Measurements from ENCODE around the gene DIPK1A. TPM values are rescaled to one million over a fixed set of nuclear protein-coding genes. Genes with fewer than 3 reads are reported as not detected.

DIPK1A gene
- total RNA-seq, 1 experiment from 2014 or later = 4.8 TPM

DNA sequence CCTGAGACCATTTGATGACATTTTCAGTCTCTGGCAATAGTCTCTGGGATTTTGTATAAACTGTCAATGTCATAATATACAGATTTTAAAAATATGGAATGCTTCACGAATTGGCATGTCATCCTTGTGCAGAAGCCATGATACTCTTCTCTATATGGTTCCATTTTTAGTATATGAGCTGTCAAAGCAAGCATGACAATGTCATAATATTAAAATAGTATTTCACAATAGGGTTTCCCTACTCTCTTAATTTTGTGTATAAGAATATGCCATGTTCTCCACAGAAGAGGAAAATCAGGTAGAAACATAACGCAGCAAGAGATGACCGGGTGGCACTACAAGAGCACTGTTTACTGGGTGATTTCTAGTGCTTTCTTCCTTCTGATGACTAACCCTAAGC, 8.3 kb upstream of the DIPK1A start:
- H3K4me3 Mint-ChIP-seq = no peak overlapping the region
- ATAC-seq = no peak
- peaks cover 24% of the 10 kb centered on the region for H3K4me1 Mint-ChIP-seq
- H3K27ac Mint-ChIP-seq = no peak overlapping the region
- no peaks in the 10 kb centered on the region for H3K9me3 Mint-ChIP-seq
- CTCF ChIA-PET = interaction anchor here (3.6 kb wide), 1 partner anchor 25 kb away, joined by 16 read pairs; no protein-coding TSS in a partner anchor
- DNase-seq (ENCODE audit: low spot score) = no peak
- peaks cover 43% of the 10 kb centered on the region for H3K27me3 Mint-ChIP-seq (ENCODE audit: low read depth)
- no peak for TF ChIP-seq NR2C2 (CRISPR knock-in tag; IDR thresholded peaks at IDR 0.05)
- TF ChIP-seq, protein P1, sequence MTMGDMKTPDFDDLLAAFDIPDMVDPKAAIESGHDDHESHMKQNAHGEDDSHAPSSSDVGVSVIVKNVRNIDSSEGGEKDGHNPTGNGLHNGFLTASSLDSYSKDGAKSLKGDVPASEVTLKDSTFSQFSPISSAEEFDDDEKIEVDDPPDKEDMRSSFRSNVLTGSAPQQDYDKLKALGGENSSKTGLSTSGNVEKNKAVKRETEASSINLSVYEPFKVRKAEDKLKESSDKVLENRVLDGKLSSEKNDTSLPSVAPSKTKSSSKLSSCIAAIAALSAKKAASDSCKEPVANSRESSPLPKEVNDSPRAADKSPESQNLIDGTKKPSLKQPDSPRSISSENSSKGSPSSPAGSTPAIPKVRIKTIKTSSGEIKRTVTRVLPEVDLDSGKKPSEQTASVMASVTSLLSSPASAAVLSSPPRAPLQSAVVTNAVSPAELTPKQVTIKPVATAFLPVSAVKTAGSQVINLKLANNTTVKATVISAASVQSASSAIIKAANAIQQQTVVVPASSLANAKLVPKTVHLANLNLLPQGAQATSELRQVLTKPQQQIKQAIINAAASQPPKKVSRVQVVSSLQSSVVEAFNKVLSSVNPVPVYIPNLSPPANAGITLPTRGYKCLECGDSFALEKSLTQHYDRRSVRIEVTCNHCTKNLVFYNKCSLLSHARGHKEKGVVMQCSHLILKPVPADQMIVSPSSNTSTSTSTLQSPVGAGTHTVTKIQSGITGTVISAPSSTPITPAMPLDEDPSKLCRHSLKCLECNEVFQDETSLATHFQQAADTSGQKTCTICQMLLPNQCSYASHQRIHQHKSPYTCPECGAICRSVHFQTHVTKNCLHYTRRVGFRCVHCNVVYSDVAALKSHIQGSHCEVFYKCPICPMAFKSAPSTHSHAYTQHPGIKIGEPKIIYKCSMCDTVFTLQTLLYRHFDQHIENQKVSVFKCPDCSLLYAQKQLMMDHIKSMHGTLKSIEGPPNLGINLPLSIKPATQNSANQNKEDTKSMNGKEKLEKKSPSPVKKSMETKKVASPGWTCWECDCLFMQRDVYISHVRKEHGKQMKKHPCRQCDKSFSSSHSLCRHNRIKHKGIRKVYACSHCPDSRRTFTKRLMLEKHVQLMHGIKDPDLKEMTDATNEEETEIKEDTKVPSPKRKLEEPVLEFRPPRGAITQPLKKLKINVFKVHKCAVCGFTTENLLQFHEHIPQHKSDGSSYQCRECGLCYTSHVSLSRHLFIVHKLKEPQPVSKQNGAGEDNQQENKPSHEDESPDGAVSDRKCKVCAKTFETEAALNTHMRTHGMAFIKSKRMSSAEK (CRISPR knock-in tag; IDR thresholded peaks at IDR 0.05; ENCODE audit: borderline replicate concordance) = no peak
- TF ChIP-seq, protein P2, sequence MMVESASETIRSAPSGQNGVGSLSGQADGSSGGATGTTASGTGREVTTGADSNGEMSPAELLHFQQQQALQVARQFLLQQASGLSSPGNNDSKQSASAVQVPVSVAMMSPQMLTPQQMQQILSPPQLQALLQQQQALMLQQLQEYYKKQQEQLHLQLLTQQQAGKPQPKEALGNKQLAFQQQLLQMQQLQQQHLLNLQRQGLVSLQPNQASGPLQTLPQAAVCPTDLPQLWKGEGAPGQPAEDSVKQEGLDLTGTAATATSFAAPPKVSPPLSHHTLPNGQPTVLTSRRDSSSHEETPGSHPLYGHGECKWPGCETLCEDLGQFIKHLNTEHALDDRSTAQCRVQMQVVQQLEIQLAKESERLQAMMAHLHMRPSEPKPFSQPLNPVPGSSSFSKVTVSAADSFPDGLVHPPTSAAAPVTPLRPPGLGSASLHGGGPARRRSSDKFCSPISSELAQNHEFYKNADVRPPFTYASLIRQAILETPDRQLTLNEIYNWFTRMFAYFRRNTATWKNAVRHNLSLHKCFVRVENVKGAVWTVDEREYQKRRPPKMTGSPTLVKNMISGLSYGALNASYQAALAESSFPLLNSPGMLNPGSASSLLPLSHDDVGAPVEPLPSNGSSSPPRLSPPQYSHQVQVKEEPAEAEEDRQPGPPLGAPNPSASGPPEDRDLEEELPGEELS (CRISPR knock-in tag; IDR thresholded peaks at IDR 0.05) = no peak
- POLR2A ChIA-PET = no interaction called here
- H3K36me3 Mint-ChIP-seq = no peaks in the 10 kb centered on the region

DNA sequence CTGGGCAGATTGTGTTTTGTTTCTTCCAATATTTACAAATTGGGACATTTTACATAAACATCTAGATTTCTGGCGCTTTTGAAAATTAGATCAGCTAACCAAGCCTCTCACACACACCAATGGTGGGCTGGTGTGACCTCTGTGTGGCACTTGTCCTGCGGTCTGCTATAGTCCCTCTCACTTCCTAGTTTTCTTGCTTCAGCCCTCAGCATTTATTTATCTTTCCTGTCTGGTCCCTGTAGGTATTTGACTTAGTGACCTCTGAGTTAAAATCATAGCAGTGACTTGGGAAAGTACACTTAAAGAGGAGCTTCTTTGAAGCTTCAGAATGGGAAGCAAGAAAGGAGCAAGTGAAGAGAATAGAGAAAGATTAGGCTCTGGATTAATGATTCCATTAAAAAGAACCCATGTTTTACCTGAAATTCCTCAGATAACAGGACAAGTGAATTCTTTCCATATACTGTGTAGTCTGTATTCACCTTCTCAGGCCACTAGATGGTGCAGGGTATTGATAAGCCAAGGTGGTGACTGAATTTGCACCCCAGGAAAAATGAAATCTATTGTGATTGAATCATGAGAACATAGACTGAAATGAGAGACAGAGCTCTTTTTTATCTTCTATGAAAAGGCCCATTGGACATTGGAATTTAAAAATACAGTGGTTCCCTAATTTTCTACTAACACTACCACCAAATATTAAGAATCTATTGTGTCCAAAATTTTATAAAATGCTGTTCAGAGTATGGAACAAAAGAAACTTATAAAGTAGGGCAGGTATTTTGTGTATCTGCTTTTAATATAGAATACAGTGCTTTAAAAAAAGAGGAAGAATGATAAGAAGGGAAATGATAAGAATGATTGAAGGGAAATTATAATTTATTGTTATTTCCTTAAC, 7.1 kb upstream of the DIPK1A start:
- POLR2A ChIA-PET = no interaction called here
- H3K4me3 Mint-ChIP-seq = no peak overlapping the region
- H3K27ac Mint-ChIP-seq = no peak overlapping the region
- no peaks in the 10 kb centered on the region for H3K9me3 Mint-ChIP-seq
- H3K36me3 Mint-ChIP-seq = no peaks in the 10 kb centered on the region
- peaks cover 20% of the 10 kb centered on the region for H3K4me1 Mint-ChIP-seq
- DNase-seq (ENCODE audit: low spot score) = no peak
- peak; percentile 76 for ATAC-seq
- CTCF ChIA-PET = interaction anchor here (3.6 kb wide), 1 partner anchor 26 kb away, joined by 16 read pairs; no protein-coding TSS in a partner anchor
- TF ChIP-seq, protein P3, sequence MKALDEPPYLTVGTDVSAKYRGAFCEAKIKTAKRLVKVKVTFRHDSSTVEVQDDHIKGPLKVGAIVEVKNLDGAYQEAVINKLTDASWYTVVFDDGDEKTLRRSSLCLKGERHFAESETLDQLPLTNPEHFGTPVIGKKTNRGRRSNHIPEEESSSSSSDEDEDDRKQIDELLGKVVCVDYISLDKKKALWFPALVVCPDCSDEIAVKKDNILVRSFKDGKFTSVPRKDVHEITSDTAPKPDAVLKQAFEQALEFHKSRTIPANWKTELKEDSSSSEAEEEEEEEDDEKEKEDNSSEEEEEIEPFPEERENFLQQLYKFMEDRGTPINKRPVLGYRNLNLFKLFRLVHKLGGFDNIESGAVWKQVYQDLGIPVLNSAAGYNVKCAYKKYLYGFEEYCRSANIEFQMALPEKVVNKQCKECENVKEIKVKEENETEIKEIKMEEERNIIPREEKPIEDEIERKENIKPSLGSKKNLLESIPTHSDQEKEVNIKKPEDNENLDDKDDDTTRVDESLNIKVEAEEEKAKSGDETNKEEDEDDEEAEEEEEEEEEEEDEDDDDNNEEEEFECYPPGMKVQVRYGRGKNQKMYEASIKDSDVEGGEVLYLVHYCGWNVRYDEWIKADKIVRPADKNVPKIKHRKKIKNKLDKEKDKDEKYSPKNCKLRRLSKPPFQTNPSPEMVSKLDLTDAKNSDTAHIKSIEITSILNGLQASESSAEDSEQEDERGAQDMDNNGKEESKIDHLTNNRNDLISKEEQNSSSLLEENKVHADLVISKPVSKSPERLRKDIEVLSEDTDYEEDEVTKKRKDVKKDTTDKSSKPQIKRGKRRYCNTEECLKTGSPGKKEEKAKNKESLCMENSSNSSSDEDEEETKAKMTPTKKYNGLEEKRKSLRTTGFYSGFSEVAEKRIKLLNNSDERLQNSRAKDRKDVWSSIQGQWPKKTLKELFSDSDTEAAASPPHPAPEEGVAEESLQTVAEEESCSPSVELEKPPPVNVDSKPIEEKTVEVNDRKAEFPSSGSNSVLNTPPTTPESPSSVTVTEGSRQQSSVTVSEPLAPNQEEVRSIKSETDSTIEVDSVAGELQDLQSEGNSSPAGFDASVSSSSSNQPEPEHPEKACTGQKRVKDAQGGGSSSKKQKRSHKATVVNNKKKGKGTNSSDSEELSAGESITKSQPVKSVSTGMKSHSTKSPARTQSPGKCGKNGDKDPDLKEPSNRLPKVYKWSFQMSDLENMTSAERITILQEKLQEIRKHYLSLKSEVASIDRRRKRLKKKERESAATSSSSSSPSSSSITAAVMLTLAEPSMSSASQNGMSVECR (CRISPR knock-in tag; IDR thresholded peaks at IDR 0.05; ENCODE audit: borderline replicate concordance) = no peak
- TF ChIP-seq, protein P4, sequence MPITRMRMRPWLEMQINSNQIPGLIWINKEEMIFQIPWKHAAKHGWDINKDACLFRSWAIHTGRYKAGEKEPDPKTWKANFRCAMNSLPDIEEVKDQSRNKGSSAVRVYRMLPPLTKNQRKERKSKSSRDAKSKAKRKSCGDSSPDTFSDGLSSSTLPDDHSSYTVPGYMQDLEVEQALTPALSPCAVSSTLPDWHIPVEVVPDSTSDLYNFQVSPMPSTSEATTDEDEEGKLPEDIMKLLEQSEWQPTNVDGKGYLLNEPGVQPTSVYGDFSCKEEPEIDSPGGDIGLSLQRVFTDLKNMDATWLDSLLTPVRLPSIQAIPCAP (CRISPR knock-in tag; IDR thresholded peaks at IDR 0.05) = no peak
- no peak for TF ChIP-seq SMAD4 (CRISPR knock-in tag; IDR thresholded peaks at IDR 0.05)
- no peak for TF ChIP-seq CBFB (CRISPR knock-in tag; IDR thresholded peaks at IDR 0.05; ENCODE audit: low read depth)
- no peak for TF ChIP-seq FOXK1 (CRISPR knock-in tag; IDR thresholded peaks at IDR 0.05)
- no peak for TF ChIP-seq ZNF423 (CRISPR knock-in tag; IDR thresholded peaks at IDR 0.05)
- peaks cover 36% of the 10 kb centered on the region for H3K27me3 Mint-ChIP-seq (ENCODE audit: low read depth)
